GM18502 (cell line): Measurements from ENCODE around the gene HMX1.

Experiments used
- ATAC-seq: cut with Tn5 transposase; IDR thresholded peaks from one replicate; pipeline ENCODE4 v1.9.1; 2021; ENCODE audit warnings: mild to moderate bottlenecking; ENCODE audit not compliant: unreplicated experiment, poor library complexity

Gene HMX1

DNA sequence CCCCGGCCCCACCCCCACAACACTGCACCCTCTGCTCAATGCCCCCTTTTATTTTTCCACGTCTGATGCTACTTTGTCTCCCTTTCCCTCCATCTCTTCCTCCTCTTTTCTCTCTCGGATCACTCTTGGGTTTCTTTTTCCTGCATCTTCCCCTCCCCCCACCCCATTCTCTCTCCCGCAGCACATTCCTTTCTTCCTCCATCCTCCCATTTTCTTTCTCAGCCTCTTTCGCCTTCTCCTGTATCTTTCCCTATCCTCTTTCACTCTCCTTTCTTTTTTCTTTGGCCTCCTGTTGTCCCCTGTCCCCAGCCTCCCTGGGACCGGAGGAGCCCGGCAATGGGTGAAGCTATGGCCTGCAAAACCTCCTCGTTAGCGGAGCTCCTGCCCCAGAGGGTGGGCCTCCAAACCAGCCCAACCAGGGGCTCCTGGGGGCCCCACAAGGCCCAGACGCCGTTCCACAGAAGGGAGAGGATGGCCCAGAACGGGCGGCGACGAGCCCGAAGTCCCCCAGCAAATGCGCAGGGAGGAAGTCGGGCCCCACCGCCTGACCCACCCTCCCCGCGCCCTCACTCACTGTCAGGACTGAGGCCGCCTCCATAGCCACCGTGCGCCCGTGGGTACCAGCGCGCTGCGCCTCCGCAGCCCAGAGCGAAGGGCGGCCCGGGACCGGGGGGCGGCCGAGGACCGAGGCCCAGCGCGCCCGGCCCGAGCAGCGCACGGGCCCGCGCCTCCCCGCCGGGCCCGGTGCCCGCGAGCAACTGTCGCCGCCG, 807 bp downstream of the HMX1 start:
- no peak for ATAC-seq

DNA sequence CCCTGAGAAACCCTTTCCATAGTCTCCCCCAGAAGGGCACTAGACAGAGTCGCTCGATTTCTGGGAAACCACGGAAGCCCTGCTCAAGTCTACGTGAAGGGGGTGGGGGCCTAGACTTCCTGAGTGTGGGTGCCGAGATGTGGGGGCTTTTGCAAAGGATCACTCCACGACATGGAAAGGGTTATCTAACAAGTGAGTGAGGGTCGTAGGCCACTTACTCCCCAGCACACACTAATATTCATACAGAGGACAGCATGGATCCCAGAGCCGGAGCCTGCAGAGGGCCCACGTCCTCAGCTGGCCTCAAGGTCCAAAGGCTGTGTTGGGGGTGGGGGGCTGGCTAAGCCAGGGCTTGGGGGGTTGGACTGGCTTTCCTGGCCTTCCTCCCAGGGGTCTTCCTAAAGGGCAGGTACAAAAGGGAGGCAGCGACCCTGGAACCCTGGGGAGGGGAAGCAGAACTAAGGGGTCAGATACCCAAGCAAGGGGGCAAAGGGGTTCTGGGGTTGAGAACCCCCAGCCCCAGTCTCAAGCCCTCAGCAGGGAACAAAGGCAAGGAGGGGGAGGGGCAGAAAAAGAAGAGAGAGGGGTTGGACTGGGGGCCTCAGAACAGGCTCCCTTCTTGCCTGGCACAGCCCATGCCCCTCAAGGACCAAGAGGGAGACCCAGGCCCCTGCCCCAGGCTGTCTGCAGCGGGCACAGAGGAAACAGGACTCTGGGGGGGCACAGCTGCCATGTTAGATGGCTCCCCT, 1.6 kb downstream of the HMX1 start:
- ATAC-seq, result no peak

DNA sequence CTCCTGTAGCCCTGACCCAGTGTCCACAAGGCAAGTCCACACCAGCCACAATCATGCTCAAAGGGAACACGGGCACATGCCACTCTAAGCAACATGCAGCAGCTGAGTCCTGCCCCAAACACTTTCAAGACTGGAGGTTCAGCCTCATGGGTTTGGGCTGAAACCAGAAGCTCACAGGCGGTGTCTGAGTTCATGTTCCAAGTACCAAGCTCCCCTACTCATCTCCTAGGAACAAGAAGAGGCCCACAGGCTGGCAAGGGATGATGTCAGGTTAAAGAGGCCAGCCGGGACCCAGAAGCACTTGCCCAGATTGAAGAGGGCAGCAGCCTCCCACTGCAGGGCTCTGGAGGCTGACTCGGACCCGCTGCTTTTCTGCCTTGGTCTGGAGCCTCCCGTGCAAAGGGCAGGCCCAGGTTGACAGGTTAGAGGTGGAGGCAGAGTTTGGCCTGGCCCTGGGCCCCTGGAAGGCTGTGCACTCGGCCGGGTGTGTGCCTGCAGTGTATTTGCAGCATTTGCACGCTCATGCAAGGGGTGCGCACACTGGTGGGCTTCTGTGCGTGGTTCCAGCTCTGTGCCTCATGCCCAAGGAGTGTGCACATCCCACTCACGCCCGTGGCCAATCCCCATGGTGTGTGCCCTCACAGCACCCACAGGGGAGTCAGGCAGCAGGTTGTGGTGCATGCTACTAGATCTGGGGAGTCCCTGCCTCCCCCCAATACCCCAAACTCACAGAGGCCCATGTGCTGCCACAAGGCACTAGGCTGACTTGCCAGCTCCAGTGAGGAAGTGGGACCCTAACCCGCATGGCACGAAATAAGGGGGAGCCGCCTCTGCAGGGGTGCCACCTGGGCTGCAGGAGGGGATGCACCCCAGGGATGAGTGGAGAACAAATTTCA, 2.4 kb downstream of the HMX1 start:
- ATAC-seq, result no peak

DNA sequence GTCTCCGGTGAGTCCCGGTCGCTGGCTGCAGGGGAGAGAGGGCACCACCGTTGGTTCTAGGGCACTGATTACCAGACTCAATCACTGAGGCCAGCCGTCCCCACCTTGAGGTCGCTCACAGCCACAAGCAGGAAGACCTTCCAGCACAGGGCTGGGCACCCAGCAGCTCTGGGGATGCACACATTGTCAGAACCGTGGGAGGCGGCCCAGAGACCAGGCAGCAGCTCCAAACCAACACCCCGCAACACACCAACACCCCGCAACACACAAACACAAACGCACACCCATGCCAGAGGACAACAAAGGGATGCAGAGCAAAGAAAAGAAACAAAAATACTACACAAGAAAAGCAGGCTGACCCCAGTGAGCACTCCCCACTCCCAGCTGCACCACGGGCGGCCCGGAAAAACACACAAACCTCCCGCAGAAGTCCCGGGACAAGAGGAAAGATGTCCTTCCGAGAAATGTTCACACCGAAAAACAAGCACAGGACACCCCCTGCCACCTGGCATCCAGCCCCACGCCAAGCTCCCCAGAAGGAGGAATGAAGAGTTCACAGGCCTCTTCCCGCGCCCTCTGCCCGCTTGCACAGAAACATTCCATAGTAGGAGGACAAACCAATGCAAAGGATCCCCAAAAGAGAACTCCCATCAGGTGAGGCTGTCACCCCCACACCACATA, 3.2 kb downstream of the HMX1 start:
- no peak for ATAC-seq

DNA sequence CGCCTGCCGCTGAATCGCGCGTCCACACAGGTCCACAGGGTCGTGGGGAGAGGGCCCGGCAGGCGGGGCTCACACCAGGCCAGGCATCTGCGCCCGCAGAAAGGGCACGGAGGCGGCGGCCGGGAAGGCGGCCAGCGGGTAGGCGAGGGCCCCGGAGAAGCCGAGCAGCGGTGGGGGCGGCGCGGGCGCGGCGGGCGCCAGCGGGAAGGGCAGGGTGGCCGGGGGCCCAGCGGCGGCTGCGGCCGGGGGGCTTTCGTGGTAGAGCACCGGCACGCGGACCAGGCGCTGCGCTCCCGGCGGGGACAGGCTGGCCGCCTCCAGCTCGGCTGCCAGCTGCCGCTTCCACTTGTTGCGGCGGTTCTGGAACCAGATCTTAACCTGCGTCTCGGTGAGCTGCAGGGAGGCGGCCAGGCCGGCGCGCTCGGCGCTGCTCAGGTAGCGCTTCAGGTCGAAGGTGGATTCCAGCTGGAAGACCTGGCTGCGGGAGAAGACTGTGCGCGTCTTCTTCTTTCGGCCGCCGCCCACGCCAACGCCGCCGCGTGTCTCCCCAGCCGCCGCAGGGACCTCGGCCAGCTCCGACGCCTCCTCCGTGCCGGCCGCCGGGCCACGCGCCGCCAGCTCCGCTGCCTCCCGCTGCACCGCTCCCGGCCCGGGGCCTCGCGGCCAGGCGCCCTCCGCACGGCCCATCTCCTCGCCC, 3.9 kb downstream of the HMX1 start:
- ATAC-seq, result no peak

DNA sequence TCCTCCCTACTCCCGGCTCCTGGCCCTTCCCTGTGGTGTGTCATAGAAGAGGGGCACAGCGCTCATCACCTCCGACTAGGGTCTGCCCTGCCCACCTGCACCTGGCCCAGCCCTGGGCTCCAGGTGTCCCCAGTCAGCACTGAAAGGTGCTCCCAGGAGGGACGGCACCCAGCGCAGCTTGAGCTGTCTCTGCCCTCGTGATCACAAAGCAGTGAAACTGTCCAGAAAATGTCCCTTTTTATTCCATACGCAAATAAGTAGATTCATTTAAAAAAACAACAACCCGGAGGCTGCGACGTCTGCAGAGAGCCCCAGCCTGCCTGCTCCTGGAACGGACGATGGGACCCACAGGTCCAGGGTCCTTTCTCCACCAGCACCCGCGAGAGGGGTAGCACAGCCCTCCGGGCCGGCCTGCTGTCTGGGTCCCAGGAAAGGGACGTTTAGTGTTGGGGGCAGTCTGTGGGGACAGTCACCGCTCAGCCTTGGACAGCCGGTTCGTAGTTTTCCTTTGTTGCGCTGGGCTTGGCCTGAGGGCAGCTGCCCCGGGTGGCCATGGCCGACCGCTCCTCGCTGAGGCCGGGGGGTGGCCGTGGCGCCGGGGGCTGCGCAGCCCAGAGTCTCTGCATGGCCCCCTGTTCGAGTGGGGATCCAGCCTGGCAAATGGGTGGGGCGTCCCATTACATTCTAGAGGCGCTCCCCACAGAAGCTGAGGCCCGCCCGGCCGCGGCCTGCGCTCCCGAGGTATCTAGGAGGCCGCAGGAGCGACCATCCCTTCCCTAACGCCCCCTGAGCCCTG, 4.6 kb downstream of the HMX1 start:
- no peak for ATAC-seq

DNA sequence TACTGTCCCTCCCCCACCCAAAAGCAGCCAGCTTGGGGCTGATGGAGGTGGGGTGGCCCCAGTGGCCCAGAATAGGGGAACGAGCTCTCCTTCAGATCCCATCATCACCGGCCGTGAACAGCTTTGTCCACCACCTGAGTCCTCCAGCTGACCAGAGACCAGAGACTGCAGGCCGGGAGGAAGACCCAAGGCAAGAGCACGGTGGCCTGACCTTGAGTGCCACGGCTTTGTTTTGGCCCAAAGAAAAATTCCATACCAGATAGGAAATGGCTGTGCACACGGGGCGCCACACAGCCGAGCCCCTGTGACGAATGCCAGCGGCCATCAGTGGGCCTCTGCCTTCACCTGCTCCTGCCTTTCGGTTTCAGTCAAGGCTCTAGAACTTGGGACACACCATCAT, 5.2 kb downstream of the HMX1 start:
- ATAC-seq, result no peak

DNA sequence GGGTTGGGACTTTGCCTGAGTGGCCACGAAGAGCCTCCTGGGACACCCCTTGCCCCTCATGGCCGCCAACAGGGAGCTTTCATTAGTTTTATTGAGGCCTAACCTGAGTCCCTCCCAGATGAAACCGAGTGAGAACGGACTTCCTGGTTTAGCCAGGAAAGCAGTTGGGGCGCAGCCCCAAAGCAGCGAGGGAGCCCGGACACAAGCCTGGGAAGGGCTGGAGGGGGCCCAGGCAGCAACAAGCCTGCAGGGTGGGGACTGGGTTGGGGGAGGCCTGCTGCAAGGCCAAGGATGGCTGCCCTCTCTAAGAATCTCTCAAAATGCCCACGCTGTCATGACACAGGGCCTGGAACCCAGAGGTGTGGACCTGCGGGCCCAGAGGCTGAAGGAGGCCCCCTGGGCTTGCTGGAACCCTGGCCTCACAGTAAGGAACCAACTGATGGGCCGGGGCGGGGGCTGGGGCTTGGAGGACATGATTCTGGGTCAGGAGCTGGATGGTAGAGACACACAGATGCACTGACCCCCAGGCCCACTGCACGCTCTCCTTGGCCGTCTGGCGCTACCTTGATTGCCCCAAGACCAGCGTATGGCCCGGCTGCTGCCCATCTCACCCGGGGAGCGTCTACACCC, 5.8 kb downstream of the HMX1 start:
- no peak for ATAC-seq

DNA sequence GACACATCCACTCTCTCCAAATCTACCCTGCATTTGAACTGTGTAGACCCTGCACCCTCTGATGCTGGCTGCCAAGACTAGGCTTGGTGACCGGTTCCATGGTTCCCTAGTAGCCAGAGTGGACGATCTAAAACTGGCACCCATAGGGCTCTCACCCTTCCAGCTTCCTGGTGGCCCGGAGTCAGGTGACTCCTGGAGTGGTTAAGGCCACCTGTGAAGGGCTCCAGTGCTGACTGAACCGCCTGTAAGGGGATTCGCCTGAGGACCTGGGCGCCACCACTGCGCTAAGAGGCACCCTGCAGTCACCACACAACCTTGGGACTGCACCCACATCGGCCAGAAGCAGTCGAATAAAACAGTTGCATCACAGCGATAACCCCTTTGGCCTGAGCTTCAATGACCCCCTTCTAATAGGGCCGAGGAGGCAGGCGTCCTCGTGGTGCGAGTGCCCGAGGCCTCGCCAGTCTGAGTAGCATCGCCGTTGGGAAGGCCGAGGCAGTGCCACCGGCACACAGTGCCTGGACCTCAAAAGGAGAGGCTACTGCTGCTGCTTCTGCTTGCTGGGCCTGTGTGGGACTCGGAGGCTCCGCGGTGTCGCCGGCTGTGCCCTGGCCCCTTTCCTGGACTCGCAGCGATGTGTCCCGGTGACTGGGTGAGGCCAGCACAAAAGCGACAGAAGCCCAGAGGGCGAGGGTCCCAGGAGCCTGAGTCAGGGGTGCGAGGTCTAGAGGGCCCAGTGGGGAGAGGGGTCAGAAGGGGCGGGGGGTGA, 6.5 kb downstream of the HMX1 start:
- ATAC-seq, result no peak

DNA sequence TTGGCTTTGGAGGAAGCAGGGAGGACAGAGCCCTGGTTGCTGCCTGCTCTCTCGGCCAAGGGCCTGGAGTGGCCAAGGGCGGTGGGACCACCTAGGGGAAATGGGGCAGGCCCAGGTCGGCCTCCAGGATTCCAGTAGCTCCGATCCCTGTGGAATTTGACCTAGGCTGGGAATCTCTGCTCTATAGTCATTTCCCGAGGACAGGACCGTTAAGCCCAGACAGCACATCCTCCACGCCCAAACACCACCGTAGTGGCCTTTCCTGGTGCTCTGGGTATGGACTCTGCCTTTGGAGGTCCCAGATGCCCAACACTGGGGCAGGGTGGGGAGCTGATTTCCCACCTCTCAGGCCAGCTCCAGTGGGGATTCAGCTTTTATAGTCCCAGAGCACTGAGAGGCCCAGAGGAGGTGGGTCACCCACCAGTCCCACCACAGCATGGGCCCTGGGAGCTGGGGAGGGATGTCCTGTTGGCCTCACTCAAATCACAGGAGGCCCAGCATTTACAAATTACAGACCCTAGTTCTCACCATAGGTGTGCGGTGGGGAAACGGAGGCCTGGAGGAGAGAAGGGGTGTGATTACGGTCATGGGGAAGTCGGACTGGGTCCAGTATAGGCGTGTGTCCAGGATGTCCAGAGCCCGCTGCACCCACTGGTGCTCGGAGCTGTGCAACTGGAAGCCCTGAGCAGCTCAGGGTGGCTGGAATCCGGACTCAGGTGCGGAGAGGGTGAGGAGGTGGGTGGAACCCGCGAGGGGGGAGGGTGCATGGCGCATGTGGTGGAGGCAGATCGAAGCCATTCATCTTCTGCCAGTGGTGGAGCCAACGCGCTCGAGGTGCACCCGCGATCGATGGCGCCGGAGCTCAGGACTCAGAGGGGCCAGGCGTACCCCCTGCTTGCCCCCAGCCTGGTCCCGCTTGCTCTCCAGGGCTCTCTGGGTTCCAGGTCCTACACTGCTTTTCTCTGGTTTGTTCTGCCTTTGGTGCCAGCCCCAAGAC, 7.7 kb downstream of the HMX1 start:
- ATAC-seq, result no peak

DNA sequence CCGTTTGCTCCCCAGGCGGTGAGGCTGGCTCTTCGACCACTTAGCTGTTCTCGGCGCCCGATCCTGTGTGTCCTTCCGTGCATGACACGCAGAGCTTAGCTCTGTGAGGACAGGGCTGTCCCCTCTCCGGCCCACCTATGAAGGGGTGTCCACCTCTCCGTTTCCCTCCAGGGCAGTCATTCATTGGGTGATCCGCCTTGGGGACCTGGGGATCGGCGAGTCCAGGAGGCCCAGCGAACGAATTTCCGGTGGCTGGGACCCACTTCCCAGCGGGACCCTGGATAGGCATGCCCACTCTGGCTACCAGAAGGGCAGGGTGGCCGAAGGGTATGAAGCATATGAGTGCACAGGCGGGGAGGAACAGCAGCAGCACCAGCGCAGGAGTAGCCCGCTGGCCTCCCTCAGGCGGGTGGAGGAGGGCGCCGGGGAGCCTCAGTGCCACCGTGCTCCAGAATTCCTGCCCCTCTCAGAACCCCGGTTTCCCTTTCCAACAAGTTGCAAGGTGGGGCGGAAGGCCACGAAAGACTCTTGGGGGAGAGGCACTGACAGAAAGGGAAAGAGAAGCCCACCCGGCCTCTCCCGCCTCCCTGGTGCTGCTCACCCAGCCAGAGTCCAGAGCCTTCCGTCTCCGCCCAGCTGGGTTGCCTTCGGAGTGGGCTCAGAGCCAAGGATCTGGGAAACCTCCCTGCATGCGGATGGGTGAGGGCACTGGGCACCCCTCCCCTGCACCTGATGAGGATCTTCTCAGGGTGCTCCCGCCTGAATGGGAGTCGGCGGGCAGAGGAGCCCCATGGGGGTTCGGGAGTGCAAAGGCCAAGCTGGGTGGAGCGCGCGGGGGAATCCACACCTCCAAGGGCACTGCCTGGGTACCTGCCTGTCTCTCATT, 8.6 kb downstream of the HMX1 start:
- no peak for ATAC-seq

DNA sequence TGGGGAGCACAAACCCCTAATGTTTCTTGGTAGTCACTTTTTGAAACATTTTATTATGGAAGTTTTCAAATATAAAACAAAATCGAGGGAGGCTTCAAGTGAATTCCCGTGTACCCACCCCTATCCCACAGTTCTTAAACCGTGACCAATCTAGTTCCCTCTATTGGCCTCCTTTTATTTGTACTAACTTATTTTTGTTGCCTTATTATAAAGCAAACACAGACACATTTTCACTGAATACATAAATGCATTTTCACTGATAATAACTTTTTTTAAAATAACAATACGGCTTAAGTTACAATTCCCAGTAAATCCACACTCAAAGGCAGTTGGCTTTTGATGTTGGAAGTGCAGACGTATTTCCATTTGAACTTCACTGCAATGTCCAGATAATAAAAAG, 9.3 kb downstream of the HMX1 start:
- ATAC-seq, result no peak

DNA sequence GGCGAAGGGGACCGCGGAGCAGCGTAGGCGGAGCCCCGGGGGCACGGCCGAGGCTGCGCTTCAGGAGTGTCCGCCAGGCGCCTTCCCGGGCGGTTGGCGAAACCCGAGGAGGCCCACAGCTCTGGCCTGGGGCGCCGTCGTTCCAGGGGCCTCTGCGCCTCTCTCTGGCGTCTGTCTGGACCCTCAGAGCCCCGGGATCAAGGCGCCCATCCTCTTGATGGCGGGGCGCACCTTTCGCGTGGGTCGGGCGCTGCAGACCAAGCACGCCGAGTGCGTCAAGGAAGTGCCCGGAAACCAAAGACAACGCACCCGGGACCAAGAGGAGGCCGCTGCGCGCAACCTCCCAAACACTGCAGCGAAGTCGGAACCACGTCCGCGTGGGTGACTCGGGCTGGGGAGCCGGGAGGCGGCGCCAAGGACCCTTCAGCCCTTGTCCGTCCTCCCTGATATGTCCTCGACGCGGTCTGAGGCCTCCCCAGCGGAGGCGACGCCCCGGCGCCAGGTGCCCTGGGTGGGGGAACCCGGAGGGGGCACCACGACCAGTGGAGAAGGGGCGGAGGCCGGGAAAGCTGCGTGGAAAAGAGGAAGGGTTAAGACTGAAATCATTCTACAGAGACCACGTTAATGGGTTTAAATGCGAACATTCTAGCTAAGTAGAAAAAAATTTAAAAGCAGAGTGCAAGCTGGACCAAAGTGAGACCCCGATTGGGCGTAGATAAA, 9.9 kb downstream of the HMX1 start:
- ATAC-seq, result no peak

DNA sequence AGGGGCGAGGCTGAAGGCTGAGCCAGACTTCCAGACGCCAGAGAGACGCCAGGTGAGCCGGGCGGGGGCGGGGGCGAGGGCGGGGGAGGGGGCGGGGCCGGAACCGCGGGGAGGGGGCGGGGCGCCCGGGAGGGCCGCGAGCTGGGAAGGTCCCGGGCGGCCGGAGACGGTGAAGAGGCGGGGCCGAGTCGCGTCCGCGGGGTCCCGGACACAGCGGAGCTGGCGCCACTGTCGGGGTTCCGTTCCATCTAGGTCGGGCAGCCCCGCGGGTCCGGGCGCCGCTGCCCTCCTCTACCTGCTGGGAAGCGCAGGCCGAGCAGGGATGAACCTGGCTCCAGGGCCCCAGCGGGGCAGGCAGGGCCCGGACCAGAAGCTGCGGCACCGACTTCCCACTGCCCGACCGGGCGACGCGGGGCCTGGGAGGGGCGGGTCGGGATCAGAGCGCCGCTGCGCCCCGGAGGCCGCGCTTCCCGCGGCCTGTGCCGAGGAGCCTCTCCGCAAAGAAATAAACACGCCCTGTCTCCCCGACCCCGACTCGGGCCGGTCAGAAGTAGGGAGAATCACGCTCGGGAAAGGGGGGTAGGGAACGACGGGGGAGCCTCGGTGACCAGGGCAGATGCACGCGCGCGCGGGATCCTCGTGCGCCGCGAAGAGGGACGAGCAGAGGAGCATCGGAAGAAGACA, 10.6 kb downstream of the HMX1 start:
- no peak for ATAC-seq
